Measurements from ENCODE around the gene SP140L.

Gene SP140L

DNA sequence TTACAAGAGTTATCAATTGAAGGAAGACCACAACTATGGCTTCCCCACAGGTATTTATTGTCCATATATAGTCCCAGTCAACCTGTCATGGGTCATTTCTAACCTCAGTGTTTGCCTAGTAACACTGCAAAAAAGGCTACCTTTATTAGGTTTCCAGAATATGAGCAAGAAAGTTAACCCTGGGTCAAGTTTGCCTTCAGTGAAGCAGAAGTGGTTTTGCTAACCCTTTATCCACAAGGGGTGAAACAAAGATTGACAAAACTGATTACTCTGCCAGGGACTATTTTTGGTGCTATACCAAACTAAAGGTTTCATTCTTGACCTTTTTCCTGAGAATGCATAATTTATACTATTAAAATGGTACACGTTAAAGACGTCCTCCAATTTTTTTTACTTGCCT is 117.8 kb downstream of the SP140L start:
- no peak for DNase-seq (ENCODE audit: low read depth)
- TF ChIP-seq MAX (IDR thresholded peaks at IDR 0.05; ENCODE audit: low read depth, low read length) (no peak), CTCF (IDR thresholded peaks at IDR 0.05; ENCODE audit: low read depth, low read length) (no peak), MYC (IDR thresholded peaks at IDR 0.05; ENCODE audit: low read depth, low read length) (no peak), POLR2A (IDR thresholded peaks at IDR 0.05; ENCODE audit: extremely low read depth, insufficient read length) (no peak)

GRCh38 chr2:230447036-230447435 is 120.0 kb downstream of the SP140L start:
- H3K4me3 ChIP-seq (ENCODE audit: low read depth, low read length), result no peak overlapping the region
- TF ChIP-seq POLR2A (IDR thresholded peaks at IDR 0.05; ENCODE audit: extremely low read depth, insufficient read length) (no peak), MAX (IDR thresholded peaks at IDR 0.05; ENCODE audit: low read depth, low read length) (no peak), CTCF (IDR thresholded peaks at IDR 0.05; ENCODE audit: low read depth, low read length) (no peak), MYC (IDR thresholded peaks at IDR 0.05; ENCODE audit: low read depth, low read length) (no peak)
- DNase-seq (ENCODE audit: low read depth), result no peak

More for the DNA sequence above, 117.8 kb downstream of the SP140L start:
- H3K4me3 ChIP-seq (ENCODE audit: low read depth, low read length), result no peak overlapping the region

- H3K4me3 ChIP-seq (ENCODE audit: low read depth, low read length), result no peak overlapping the region
- no peak for DNase-seq (ENCODE audit: low read depth)
- no peak for TF ChIP-seq POLR2A (IDR thresholded peaks at IDR 0.05; ENCODE audit: extremely low read depth, insufficient read length)
- TF ChIP-seq MYC (IDR thresholded peaks at IDR 0.05; ENCODE audit: low read depth, low read length), result no peak
- no peak for TF ChIP-seq CTCF (IDR thresholded peaks at IDR 0.05; ENCODE audit: low read depth, low read length)
- TF ChIP-seq MAX (IDR thresholded peaks at IDR 0.05; ENCODE audit: low read depth, low read length), result no peak
Measured at GRCh38 chr2:230447455-230448451, 120.8 kb downstream of the SP140L start.

DNA sequence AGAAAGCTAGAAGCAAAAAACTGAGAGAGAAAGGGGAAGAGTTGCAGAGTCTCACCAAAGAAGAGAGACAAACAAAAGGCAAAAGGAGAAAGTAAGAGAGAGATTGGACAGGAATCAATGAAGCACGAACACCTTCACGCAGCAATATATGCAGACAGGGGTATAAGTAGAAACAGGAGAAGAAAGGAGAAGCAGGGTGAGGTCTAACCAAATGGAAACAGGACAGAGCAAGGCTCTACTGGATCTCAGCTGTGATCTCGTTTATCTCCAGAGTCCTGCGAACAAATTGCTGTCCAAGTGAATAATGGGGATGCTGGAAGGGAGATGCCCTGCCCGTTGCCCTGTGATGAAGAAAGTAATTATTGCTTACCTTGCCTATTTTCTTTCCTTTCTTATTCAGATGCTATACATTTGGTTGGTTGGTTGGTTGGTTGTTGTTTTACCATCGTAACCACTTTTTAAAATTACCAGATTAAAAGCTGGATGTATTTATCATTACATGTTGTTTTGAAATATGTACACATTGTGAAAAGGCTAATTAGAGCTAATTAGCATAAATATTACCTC is 123.0 kb downstream of the SP140L start:
- H3K4me3 ChIP-seq (ENCODE audit: low read depth, low read length), result no peak overlapping the region
- no peak for DNase-seq (ENCODE audit: low read depth)
- TF ChIP-seq MAX (IDR thresholded peaks at IDR 0.05; ENCODE audit: low read depth, low read length) (no peak), CTCF (IDR thresholded peaks at IDR 0.05; ENCODE audit: low read depth, low read length) (no peak), MYC (IDR thresholded peaks at IDR 0.05; ENCODE audit: low read depth, low read length) (no peak), POLR2A (IDR thresholded peaks at IDR 0.05; ENCODE audit: extremely low read depth, insufficient read length) (no peak)

DNA sequence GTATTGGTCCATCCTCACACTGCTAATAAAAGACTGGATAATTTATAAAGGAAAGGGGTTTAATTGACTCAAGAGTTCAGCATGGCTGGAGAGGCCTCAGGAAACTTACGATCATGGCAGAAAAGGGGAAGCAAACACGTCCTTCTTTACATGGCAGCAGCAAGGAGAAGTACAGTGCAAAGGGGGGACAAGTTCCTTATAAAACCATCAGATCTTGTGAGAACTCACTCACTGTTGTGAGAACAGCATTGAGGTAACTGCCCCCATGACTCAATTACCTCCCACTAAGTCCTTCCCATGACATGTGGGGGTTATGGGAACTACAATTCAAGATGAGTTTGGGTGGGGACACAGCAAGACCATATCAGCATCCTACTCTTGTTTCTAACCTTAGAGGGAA is 126.0 kb downstream of the SP140L start:
- TF ChIP-seq MAX (IDR thresholded peaks at IDR 0.05; ENCODE audit: low read depth, low read length) (no peak), MYC (IDR thresholded peaks at IDR 0.05; ENCODE audit: low read depth, low read length) (no peak), POLR2A (IDR thresholded peaks at IDR 0.05; ENCODE audit: extremely low read depth, insufficient read length) (no peak), CTCF (IDR thresholded peaks at IDR 0.05; ENCODE audit: low read depth, low read length) (no peak)
- H3K4me3 ChIP-seq (ENCODE audit: low read depth, low read length), result no peak overlapping the region
- DNase-seq (ENCODE audit: low read depth), result peak; percentile 38
